Ovary (tissue), 9 donors: ENCODE results near the gene POU6F2. TPM values are rescaled to one million over a fixed set of nuclear protein-coding genes. Genes with fewer than 3 reads are reported as not detected.

Experiments
- DNase-seq, 5 donors: peaks; one replicate each; pipeline ENCODE4 v3.0.0-alpha.2; 2019 to 2020
- H3K27ac ChIP-seq, 2 donors: fragments of 200-600 bp; one replicate each; pipeline versions ENCODE4 v1.5.1 to v1.8.0; 2019 to 2022
- H3K27me3 ChIP-seq: fragments of 200-600 bp; one replicate; pipeline ENCODE4 v1.8.0; 2022
- H3K36me3 ChIP-seq: fragments of 200-600 bp; sonication (generic); one replicate; pipeline ENCODE4 v1.5.1; 2019
- H3K4me1 ChIP-seq: one replicate; pipeline ENCODE4 v1.8.1; 2013; ENCODE audit warnings: mild to moderate bottlenecking, moderate library complexity; ENCODE audit not compliant: insufficient read depth
- H3K4me3 ChIP-seq: fragments of 200-600 bp; sonication (generic); one replicate; pipeline ENCODE4 v1.5.1; 2017
- H3K9me3 ChIP-seq, 2 donors: fragments of 200-600 bp in 1 of 2; sonication (generic) in 1 of 2; one replicate each; pipeline versions ENCODE4 v1.5.1 to v1.8.1; 2013 to 2019; ENCODE audit warnings: mild to moderate bottlenecking in 1 of 2, moderate library complexity in 1 of 2
- CTCF ChIP-seq, 3 donors: fragments of 450-650 bp in 2 of 3; fragments of 200-600 bp in 1 of 3; IDR thresholded peaks; one replicate each; pipeline versions ENCODE4 v1.5.1 to v1.8.0; 2016 to 2022; ENCODE audit warnings: antibody characterized with exemption in 3 of 3, mild to moderate bottlenecking in 1 of 3
- EP300 ChIP-seq: sonication (generic); formaldehyde crosslinking; IDR thresholded peaks from one replicate; pipeline ENCODE4 v1.6.1; 2017; ENCODE audit warnings: antibody characterized with exemption
- POLR2A ChIP-seq: fragments of 450-650 bp; IDR thresholded peaks from one replicate; pipeline ENCODE4 v1.6.1; 2017; ENCODE audit warnings: antibody characterized with exemption, mild to moderate bottlenecking, moderate library complexity
- WGBS, 3 donors: extraction: QIAGEN DNeasy Blood & Tissue Kit in 1 of 3; methylation state at CpG; one replicate each; pipeline versions ENCODE4 v1.1.5 to v1.1.7; 2013 to 2017; 5-methylcytosine and 5-hydroxymethylcytosine counted together
- intact Hi-C, 4 donors: fragments of 100-400 bp; cut with DNase I; formaldehyde crosslinking; loops; one replicate each; pipeline versions ENCODE4 v1.11.0 to v1.15.1; 2022 to 2023
- polyA plus RNA-seq, 2 donors: library from polyadenylated mRNA; stranded (reverse); fragments of 200-250 nt in 1 of 2; fragments of 350-450 nt in 1 of 2; fragmentation: Illumina TruSeq in 1 of 2; extraction: RNeasy Lipid Tissue Mini Kit (QIAGEN cat#74804) in 1 of 2; gene quantifications; one replicate each; pipeline ENCODE4 v1.2.3, GENCODE V29; 2013 to 2014
- total RNA-seq, 7 donors: library from RNA; depleted of rRNA in 2 of 7; stranded (reverse); fragments of >200 nt in 2 of 7; fragmentation: NEBNext Ultra II Directional in 3 of 7; extraction: Animal tissue kit (Norgen Biotek cat#: 25700) in 3 of 7; gene quantifications; one replicate each; pipeline versions ENCODE4 v1.1.0 to v1.2.4, GENCODE V29; 2016 to 2023
- donor health status: DM: no; HTN: no; CAD: no; lungs with moderate emphysema.
- donor health status: DM: no; HTN: no; CAD: no.
- donor health status: Bipolar disorder and iron deficiency.
- donor health status: DM: yes; HTN: yes; CAD: no.
- donor health status: DM: no; HTN: no; CAD: no.
- donor health status: DM: yes; HTN: yes; CAD: no.

The POU6F2 gene
- total and polyA plus RNA-seq, 9 donors = 0.17 to 2.0 (median 0.61) TPM

GRCh38 chr7:39202041-39202440, 224.3 kb downstream of the POU6F2 start:
- intact Hi-C loops = no loop called here
- no peak overlapping the region for H3K27ac ChIP-seq
- no peaks in the 10 kb centered on the region for H3K4me1 ChIP-seq
- H3K27me3 ChIP-seq = no peaks in the 10 kb centered on the region
- TF ChIP-seq EP300 (no peak), CTCF (IDR thresholded peaks at IDR 0.05) (no peak), POLR2A (no peak)
- H3K9me3 ChIP-seq = no peaks in the 10 kb centered on the region
- no peak for DNase-seq
- 56 to 70% (median 61%) methylated on average over 1 of the region's 1 CpG for WGBS, 3 donors
- no peaks in the 10 kb centered on the region for H3K36me3 ChIP-seq
- H3K4me3 ChIP-seq = no peak overlapping the region

- intact Hi-C loops = no loop called here
- Histone ChIP-seq H3K4me3 (no peak overlapping the region), H3K9me3 (no peaks in the 10 kb centered on the region), H3K4me1 (no peaks in the 10 kb centered on the region), H3K27ac (no peak overlapping the region), H3K27me3 (no peaks in the 10 kb centered on the region), H3K36me3 (no peaks in the 10 kb centered on the region)
- DNase-seq = no peak
- TF ChIP-seq EP300 (no peak), CTCF (IDR thresholded peaks at IDR 0.05) (no peak), POLR2A (no peak)
- WGBS, 3 donors = 74 to 80% (median 77%) methylated on average over 6 of the region's 6 CpGs
Observed at GRCh38 chr7:39210362-39210761, 232.7 kb downstream of the POU6F2 start.

- H3K36me3 ChIP-seq = no peaks in the 10 kb centered on the region
- DNase-seq = no peak
- WGBS, 3 donors = 66 to 80% (median 68%) methylated on average over 3 of the region's 3 CpGs
- intact Hi-C loops = no loop called here
- H3K4me1 ChIP-seq = no peaks in the 10 kb centered on the region
- H3K27ac ChIP-seq = no peak overlapping the region
- TF ChIP-seq EP300 (no peak), POLR2A (no peak), CTCF (IDR thresholded peaks at IDR 0.05) (no peak)
- no peaks in the 10 kb centered on the region for H3K27me3 ChIP-seq
- H3K9me3 ChIP-seq = no peaks in the 10 kb centered on the region
- no peak overlapping the region for H3K4me3 ChIP-seq
Observed at GRCh38 chr7:39211581-39211980, 233.9 kb downstream of the POU6F2 start.

GRCh38 chr7:39212876-39213275, 235.2 kb downstream of the POU6F2 start:
- no peak for DNase-seq
- Histone ChIP-seq H3K4me3 (no peak overlapping the region), H3K27ac (no peak overlapping the region), H3K4me1 (no peaks in the 10 kb centered on the region), H3K27me3 (no peaks in the 10 kb centered on the region), H3K36me3 (no peaks in the 10 kb centered on the region), H3K9me3 (no peaks in the 10 kb centered on the region)
- 22 to 37% (median 33%) methylated on average over 2 of the region's 2 CpGs for WGBS, 3 donors
- TF ChIP-seq CTCF (IDR thresholded peaks at IDR 0.05) (no peak), POLR2A (no peak)
- intact Hi-C loops = no loop called here

- Histone ChIP-seq H3K4me3 (no peak overlapping the region), H3K4me1 (no peaks in the 10 kb centered on the region), H3K36me3 (no peaks in the 10 kb centered on the region), H3K27ac (no peak overlapping the region), H3K9me3 (no peaks in the 10 kb centered on the region), H3K27me3 (no peaks in the 10 kb centered on the region)
- DNase-seq = no peak
- no peak for TF ChIP-seq POLR2A
- TF ChIP-seq CTCF (IDR thresholded peaks at IDR 0.05) = no peak
- TF ChIP-seq EP300 = no peak
- intact Hi-C loops = no loop called here
- WGBS, 3 donors = 52 to 62% (median 53%) methylated on average over 3 of the region's 3 CpGs
Observed at GRCh38 chr7:39217783-39218182, 240.1 kb downstream of the POU6F2 start.
